Caki2 (cell line): ENCODE results near the gene LSM11. TPM values are rescaled to one million over a fixed set of nuclear protein-coding genes. Genes with fewer than 3 reads are reported as not detected.

Experiments
- total RNA-seq: library from RNA; depleted of rRNA; stranded (reverse); fragments of >200 nt; shearing (Covaris generic); gene quantifications from 2 replicates; pipeline ENCODE4 v1.2.3, GENCODE V29; 2014; ENCODE audit warnings: low replicate concordance; rRNA removed

Gene LSM11
- total RNA-seq, 1 experiment from 2014 or later = 1.5 TPM

Other genes with a start within 250 kb of the LSM11 start
- 6.8 and 9.1 TPM in 2 replicates for gene ADAM19, start 167.9 kb upstream of the LSM11 start, total RNA-seq
- not detected in 2 replicates for gene SOX30, start 91.3 kb upstream of the LSM11 start, total RNA-seq
- not detected in 2 replicates for gene C5orf52, start 72.2 kb upstream of the LSM11 start, total RNA-seq
- gene THG1L, start 12.3 kb upstream of the LSM11 start, total RNA-seq = 28.8 and 29.0 TPM in 2 replicates
- gene CLINT1, start 115.4 kb downstream of the LSM11 start, total RNA-seq = 89.3 and 91.4 TPM in 2 replicates